AG04450 (cell line): Measurements from ENCODE around the gene CCNY. TPM values are rescaled to one million over a fixed set of nuclear protein-coding genes. Genes with fewer than 3 reads are reported as not detected.

Source experiments
- CTCF ChIA-PET: fragments of 300-600, 350-600 bp; formaldehyde crosslinking; extraction: SDS; loops from one replicate; lab custom pipeline; 2022; ENCODE audit warnings: antibody characterized with exemption, inconsistent platforms; lab: Charles Lee
- POLR2A ChIA-PET: fragments of 350-600 bp; formaldehyde crosslinking; extraction: SDS; loops from one replicate; lab custom pipeline; 2021; ENCODE audit warnings: antibody characterized with exemption, inconsistent platforms; lab: Yijun Ruan, JAX
- DNase-seq: peaks from one replicate; pipeline ENCODE4 v3.0.0-alpha.2; 2011; ENCODE audit warnings: low read depth, low spot score
- H3K27ac ChIP-seq: one replicate; pipeline ENCODE4 v1.5.1; 2012; ENCODE audit warnings: low read depth, low read length, control low read depth
- H3K27me3 ChIP-seq: one replicate; pipeline ENCODE4 v1.6.0; 2012; ENCODE audit warnings: low read length; ENCODE audit not compliant: control insufficient read depth, insufficient read depth
- H3K4me3 ChIP-seq: 2 replicates; pipeline ENCODE4 v1.5.1; 2011; ENCODE audit warnings: mild to moderate bottlenecking, low read depth, low read length, control low read depth
- H3K9me3 ChIP-seq: 2 replicates; pipeline ENCODE4 v1.5.1; 2012; ENCODE audit warnings: low read length; ENCODE audit not compliant: control insufficient read depth, insufficient read depth
- polyA plus RNA-seq: library from polyadenylated mRNA; depleted of rRNA; stranded (reverse); fragments of >200 nt; gene quantifications from 2 replicates; pipeline ENCODE4 v1.2.3, GENCODE V29; 2011
- TF ChIP-seq, protein P1 (sequence below): IDR thresholded peaks from 2 replicates; pipeline ENCODE4 v1.5.1; 2011; ENCODE audit warnings: low read depth, low read length, control low read depth, inconsistent platforms

The CCNY gene
- polyA plus RNA-seq, 1 experiment, result 90.2 TPM

GRCh38 chr10:35452847-35453246, 116.5 kb downstream of the CCNY start:
- TF ChIP-seq, protein P1, sequence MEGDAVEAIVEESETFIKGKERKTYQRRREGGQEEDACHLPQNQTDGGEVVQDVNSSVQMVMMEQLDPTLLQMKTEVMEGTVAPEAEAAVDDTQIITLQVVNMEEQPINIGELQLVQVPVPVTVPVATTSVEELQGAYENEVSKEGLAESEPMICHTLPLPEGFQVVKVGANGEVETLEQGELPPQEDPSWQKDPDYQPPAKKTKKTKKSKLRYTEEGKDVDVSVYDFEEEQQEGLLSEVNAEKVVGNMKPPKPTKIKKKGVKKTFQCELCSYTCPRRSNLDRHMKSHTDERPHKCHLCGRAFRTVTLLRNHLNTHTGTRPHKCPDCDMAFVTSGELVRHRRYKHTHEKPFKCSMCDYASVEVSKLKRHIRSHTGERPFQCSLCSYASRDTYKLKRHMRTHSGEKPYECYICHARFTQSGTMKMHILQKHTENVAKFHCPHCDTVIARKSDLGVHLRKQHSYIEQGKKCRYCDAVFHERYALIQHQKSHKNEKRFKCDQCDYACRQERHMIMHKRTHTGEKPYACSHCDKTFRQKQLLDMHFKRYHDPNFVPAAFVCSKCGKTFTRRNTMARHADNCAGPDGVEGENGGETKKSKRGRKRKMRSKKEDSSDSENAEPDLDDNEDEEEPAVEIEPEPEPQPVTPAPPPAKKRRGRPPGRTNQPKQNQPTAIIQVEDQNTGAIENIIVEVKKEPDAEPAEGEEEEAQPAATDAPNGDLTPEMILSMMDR, result no peak
- ChIA-PET CTCF (interaction anchor here (0.7 kb wide), 1 partner anchor 110 kb away, joined by 3 read pairs; no protein-coding TSS in a partner anchor), POLR2A (no interaction called here)
- no peak for DNase-seq
- H3K27ac ChIP-seq, result no peak overlapping the region
- no peaks in the 10 kb centered on the region for H3K27me3 ChIP-seq
- H3K9me3 ChIP-seq, result no peaks in the 10 kb centered on the region
- no peak overlapping the region for H3K4me3 ChIP-seq

- no peak for DNase-seq
- no peak overlapping the region for H3K4me3 ChIP-seq
- CTCF ChIA-PET, result interaction anchor here (0.7 kb wide), 1 partner anchor 218 kb away, joined by 3 read pairs; no protein-coding TSS in a partner anchor
Measured at GRCh38 chr10:35453855-35454532, 117.7 kb downstream of the CCNY start.

DNA sequence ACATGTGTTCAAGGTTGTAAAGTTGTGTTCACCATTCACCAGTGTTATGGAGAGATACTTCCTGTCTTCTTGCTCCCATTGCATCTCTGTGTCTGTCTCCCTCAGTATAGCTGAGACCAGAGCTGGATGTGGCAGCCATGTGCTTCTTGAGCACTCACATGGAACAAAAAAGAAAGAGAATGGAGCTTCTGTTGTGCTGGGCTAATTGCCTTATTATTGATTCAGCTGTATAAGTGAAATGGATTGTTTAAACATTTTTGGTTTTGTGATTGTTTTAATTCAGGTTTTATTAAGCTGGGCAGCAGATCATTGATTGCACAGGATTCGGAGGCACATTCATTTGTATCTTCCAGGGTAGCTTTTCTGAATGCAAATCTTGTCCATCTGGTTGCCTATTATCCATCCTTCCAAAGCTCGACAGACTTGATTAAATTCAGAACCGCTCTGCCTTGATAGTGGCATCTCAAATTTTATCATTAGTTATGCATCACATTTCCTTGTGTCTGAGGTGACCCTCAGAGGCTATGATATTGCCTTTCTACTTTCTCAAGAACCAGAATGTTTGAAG, 119.9 kb downstream of the CCNY start:
- POLR2A ChIA-PET, result no interaction called here
- CTCF ChIA-PET, result interaction anchor here (0.6 kb wide), 1 partner anchor 111 kb away, joined by 4 read pairs; no protein-coding TSS in a partner anchor

More at GRCh38 chr10:35453855-35454532, 117.7 kb downstream of the CCNY start:
- Histone ChIP-seq H3K9me3 (no peaks in the 10 kb centered on the region), H3K27me3 (no peaks in the 10 kb centered on the region), H3K27ac (no peak overlapping the region)
- TF ChIP-seq, protein P1, result no peak
- POLR2A ChIA-PET, result no interaction called here

GRCh38 chr10:35456784-35457183, 120.5 kb downstream of the CCNY start:
- no peaks in the 10 kb centered on the region for H3K27me3 ChIP-seq
- POLR2A ChIA-PET, result no interaction called here
- CTCF ChIA-PET, result no interaction called here
- H3K9me3 ChIP-seq, result no peaks in the 10 kb centered on the region
- no peak for DNase-seq
- H3K27ac ChIP-seq, result no peak overlapping the region
- TF ChIP-seq, protein P1, result no peak
- no peak overlapping the region for H3K4me3 ChIP-seq

More for the DNA sequence above, 119.9 kb downstream of the CCNY start:
- H3K4me3 ChIP-seq, result no peak overlapping the region
- no peak overlapping the region for H3K27ac ChIP-seq
- no peaks in the 10 kb centered on the region for H3K27me3 ChIP-seq
- H3K9me3 ChIP-seq, result no peaks in the 10 kb centered on the region
- no peak for DNase-seq
- TF ChIP-seq, protein P1, result no peak
